Measurements from ENCODE around the gene CCDC54. TPM values are rescaled to one million over a fixed set of nuclear protein-coding genes. Genes with fewer than 3 reads are reported as not detected.

Gene CCDC54
- total and polyA plus RNA-seq, 2 experiments from 2014 or later: 0.31 TPM; not detected in 1

- peak in 1 of 2 donors; percentile 12 for DNase-seq (ENCODE audit: low read depth in 1 of 2, low spot score in 1 of 2)
- no peaks in the 10 kb centered on the region for H3K27me3 ChIP-seq
- no peak overlapping the region for H3K27ac ChIP-seq
- no peak overlapping the region for H3K4me3 ChIP-seq
- peaks cover 6% of the 10 kb centered on the region for H3K4me1 ChIP-seq (ENCODE audit: low read depth)
- TF ChIP-seq CTCF (IDR thresholded peaks at IDR 0.05; ENCODE audit: low read depth, low read length): no peak
- H3K9me3 ChIP-seq (ENCODE audit: low read depth): no peaks in the 10 kb centered on the region
- no peaks in the 10 kb centered on the region for H3K36me3 ChIP-seq
Measured at GRCh38 chr3:107416138-107416537, 38.9 kb downstream of the CCDC54 start.

GRCh38 chr3:107416886-107417285, 39.6 kb downstream of the CCDC54 start:
- peaks cover 6% of the 10 kb centered on the region for H3K4me1 ChIP-seq (ENCODE audit: low read depth)
- no peaks in the 10 kb centered on the region for H3K9me3 ChIP-seq (ENCODE audit: low read depth)
- H3K27ac ChIP-seq: no peak overlapping the region
- no peaks in the 10 kb centered on the region for H3K36me3 ChIP-seq
- H3K4me3 ChIP-seq: no peak overlapping the region
- DNase-seq (ENCODE audit: low read depth in 1 of 2, low spot score in 1 of 2): peak in 1 of 2 donors; percentile 60
- no peak for TF ChIP-seq CTCF (IDR thresholded peaks at IDR 0.05; ENCODE audit: low read depth, low read length)
- no peaks in the 10 kb centered on the region for H3K27me3 ChIP-seq

GRCh38 chr3:107421170-107421792, 44.0 kb downstream of the CCDC54 start:
- Histone ChIP-seq H3K9me3 (ENCODE audit: low read depth) (no peaks in the 10 kb centered on the region), H3K4me1 (ENCODE audit: low read depth) (peaks cover 1% of the 10 kb centered on the region), H3K4me3 (no peak overlapping the region), H3K27me3 (no peaks in the 10 kb centered on the region), H3K27ac (no peak overlapping the region), H3K36me3 (no peaks in the 10 kb centered on the region)
- TF ChIP-seq CTCF (IDR thresholded peaks at IDR 0.05; ENCODE audit: low read depth, low read length): peak; percentile 62
- peak; percentile 72 to 85 for DNase-seq (ENCODE audit: low read depth in 1 of 2, low spot score in 1 of 2)

- H3K4me1 ChIP-seq (ENCODE audit: low read depth): no peaks in the 10 kb centered on the region
- no peak for TF ChIP-seq CTCF (IDR thresholded peaks at IDR 0.05; ENCODE audit: low read depth, low read length)
Measured at GRCh38 chr3:107421881-107422280, 44.6 kb downstream of the CCDC54 start.

GRCh38 chr3:107425033-107425432, 47.8 kb downstream of the CCDC54 start:
- no peak overlapping the region for H3K4me3 ChIP-seq
- H3K36me3 ChIP-seq: no peaks in the 10 kb centered on the region
- H3K27ac ChIP-seq: no peak overlapping the region
- H3K9me3 ChIP-seq (ENCODE audit: low read depth): no peaks in the 10 kb centered on the region
- peaks cover 3% of the 10 kb centered on the region for H3K27me3 ChIP-seq
- H3K4me1 ChIP-seq (ENCODE audit: low read depth): peaks cover 1% of the 10 kb centered on the region
- TF ChIP-seq CTCF (IDR thresholded peaks at IDR 0.05; ENCODE audit: low read depth, low read length): no peak
- no peak for DNase-seq (ENCODE audit: low read depth in 1 of 2, low spot score in 1 of 2)

More at GRCh38 chr3:107421881-107422280, 44.6 kb downstream of the CCDC54 start:
- H3K9me3 ChIP-seq (ENCODE audit: low read depth): no peaks in the 10 kb centered on the region
- no peak overlapping the region for H3K27ac ChIP-seq
- no peaks in the 10 kb centered on the region for H3K36me3 ChIP-seq
- DNase-seq (ENCODE audit: low read depth in 1 of 2, low spot score in 1 of 2): no peak
- no peak overlapping the region for H3K4me3 ChIP-seq
- no peaks in the 10 kb centered on the region for H3K27me3 ChIP-seq

All from cardiac muscle cell (in vitro differentiated cells and primary cell).